ENCODE results near the gene CATSPERE.

CATSPERE gene

DNA sequence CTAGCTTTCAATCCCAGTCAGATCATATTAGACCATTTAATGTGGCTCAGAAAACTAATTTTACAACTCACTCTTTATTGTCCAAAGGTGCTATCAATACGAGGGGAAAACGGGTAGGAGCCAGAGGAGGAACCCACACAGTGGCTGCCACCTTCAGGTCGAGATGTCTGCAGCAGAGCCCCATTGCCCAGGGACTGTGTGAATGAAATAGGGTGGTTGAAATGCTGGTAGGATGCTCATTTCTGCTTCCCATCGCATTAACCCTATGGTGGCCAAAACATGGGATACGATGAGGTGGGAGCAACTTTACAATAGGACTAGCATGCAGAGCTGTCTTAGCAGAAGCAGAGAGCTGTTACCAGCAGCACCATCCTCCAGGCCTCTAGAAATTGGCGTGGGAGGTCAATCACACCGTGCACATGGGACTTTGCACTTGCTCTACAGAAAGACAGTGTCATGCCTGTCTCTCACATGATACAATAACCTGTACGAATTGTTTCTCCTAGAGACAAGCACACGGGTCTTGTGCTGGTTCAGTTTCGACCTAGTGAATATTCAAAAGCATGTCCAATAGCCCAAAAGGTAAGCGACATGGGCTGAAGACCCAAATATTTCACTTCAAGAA lies 122.4 kb downstream of the CATSPERE start:
- H3K36me3 ChIP-seq, result no peaks in the 10 kb centered on the region
- no peaks in the 10 kb centered on the region for H3K4me1 ChIP-seq (ENCODE audit: control insufficient read depth in 1 of 2, insufficient read depth in 1 of 2, low read depth in 1 of 2, low read length in 1 of 2)
- no peaks in the 10 kb centered on the region for H3K9me3 ChIP-seq
- H3K27ac ChIP-seq, result no peak overlapping the region
- no peaks in the 10 kb centered on the region for H3K27me3 ChIP-seq
- TF ChIP-seq, protein P1, sequence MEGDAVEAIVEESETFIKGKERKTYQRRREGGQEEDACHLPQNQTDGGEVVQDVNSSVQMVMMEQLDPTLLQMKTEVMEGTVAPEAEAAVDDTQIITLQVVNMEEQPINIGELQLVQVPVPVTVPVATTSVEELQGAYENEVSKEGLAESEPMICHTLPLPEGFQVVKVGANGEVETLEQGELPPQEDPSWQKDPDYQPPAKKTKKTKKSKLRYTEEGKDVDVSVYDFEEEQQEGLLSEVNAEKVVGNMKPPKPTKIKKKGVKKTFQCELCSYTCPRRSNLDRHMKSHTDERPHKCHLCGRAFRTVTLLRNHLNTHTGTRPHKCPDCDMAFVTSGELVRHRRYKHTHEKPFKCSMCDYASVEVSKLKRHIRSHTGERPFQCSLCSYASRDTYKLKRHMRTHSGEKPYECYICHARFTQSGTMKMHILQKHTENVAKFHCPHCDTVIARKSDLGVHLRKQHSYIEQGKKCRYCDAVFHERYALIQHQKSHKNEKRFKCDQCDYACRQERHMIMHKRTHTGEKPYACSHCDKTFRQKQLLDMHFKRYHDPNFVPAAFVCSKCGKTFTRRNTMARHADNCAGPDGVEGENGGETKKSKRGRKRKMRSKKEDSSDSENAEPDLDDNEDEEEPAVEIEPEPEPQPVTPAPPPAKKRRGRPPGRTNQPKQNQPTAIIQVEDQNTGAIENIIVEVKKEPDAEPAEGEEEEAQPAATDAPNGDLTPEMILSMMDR (IDR thresholded peaks at IDR 0.05), result no peak
- H3K4me3 ChIP-seq (ENCODE audit: low read depth in 1 of 2, low read length in 1 of 2), result no peak overlapping the region

DNA sequence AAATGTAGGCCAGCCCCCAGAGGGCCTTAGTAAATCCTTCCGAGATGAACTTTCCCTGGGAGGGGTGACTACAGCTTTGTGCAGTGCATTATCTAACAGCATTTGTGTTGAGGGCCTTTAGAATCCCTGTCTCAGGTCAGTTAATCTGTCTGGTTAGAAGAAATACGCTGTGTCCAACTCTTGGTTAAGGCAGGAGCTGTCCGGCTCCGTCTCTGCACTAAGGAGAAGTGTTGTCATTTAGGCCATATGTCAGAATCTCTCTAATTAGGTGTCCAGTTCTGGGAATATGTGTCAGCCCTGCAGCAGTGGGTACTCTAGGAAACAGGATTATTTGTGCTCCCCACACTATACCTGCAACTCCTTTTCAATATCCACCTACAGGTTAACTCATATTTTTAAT lies 124.8 kb downstream of the CATSPERE start:
- Histone ChIP-seq H3K27ac (no peak overlapping the region), H3K4me1 (ENCODE audit: control insufficient read depth in 1 of 2, insufficient read depth in 1 of 2, low read depth in 1 of 2, low read length in 1 of 2) (no peaks in the 10 kb centered on the region)
- TF ChIP-seq, protein P1 (IDR thresholded peaks at IDR 0.05), result no peak

DNA sequence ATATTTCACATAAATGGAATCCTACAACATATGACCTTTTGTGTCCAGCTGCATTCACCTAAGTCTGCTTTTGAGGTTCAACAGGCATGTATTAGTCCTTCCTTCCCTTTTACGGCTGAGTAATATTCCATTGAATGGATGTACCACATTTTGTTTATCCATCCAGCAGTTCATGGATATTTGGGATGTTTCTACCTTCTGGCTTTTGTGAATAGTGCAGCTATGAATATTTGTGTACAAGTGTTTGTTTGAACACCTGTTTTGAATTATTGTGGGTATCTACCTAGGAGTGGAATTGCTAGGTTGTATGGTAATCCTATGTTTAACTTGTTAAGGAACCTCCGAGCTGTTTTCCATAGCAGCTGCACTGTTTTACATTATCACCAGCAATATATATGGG lies 129.6 kb downstream of the CATSPERE start:
- Histone ChIP-seq H3K9me3 (no peaks in the 10 kb centered on the region), H3K27me3 (no peaks in the 10 kb centered on the region), H3K27ac (no peak overlapping the region), H3K4me3 (ENCODE audit: low read depth in 1 of 2, low read length in 1 of 2) (no peak overlapping the region), H3K4me1 (ENCODE audit: control insufficient read depth in 1 of 2, insufficient read depth in 1 of 2, low read depth in 1 of 2, low read length in 1 of 2) (no peaks in the 10 kb centered on the region), H3K36me3 (no peaks in the 10 kb centered on the region)
- TF ChIP-seq, protein P1 (IDR thresholded peaks at IDR 0.05), result no peak

More for the DNA sequence above, 124.8 kb downstream of the CATSPERE start:
- Histone ChIP-seq H3K4me3 (ENCODE audit: low read depth in 1 of 2, low read length in 1 of 2) (no peak overlapping the region), H3K27me3 (no peaks in the 10 kb centered on the region), H3K36me3 (no peaks in the 10 kb centered on the region), H3K9me3 (no peaks in the 10 kb centered on the region)

DNA sequence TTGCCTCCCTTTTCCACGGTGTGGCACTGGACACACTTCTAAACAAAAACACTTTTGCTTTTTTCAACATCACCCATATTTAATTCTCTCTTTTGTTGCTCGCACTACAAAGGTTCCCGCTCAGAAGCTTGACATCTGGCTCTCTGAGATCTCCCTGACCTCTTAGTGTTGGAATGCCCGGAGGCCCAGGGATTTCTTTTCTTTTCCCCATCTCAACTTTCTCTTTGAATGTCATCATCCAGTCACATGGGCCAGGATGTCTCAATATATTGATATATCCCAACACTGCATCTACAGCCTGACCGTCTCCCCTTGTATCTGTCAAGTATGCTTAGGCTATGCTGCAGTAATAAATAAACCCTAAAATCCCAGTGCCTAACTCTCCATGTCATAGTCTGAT lies 137.5 kb downstream of the CATSPERE start:
- H3K4me1 ChIP-seq (ENCODE audit: control insufficient read depth in 1 of 2, insufficient read depth in 1 of 2, low read depth in 1 of 2, low read length in 1 of 2), result no peaks in the 10 kb centered on the region
- no peaks in the 10 kb centered on the region for H3K27me3 ChIP-seq
- no peak overlapping the region for H3K4me3 ChIP-seq (ENCODE audit: low read depth in 1 of 2, low read length in 1 of 2)
- H3K36me3 ChIP-seq, result no peaks in the 10 kb centered on the region
- TF ChIP-seq, protein P1 (IDR thresholded peaks at IDR 0.05), result no peak
- H3K9me3 ChIP-seq, result no peaks in the 10 kb centered on the region
- H3K27ac ChIP-seq, result no peak overlapping the region

DNA sequence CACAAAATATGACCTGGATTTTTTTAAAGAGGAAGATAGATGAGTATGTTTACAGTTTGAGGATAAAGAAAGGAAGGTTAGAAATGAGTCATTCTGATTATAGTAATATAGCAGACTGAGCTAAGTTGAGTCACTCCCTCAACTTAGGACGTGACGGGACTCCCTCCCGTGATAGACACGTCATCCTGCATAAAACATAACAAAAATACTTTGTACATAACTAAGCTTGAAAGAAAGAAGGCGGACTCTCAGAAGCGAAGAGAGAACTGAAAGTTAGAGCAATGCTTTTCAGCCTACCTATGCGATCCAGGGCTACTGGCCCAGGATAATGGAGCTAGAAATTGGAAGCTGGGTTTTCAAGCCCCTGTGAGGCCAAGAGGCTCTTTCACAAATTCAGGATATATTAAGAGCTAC lies 138.9 kb downstream of the CATSPERE start:
- Histone ChIP-seq H3K4me3 (ENCODE audit: low read depth in 1 of 2, low read length in 1 of 2) (no peak overlapping the region), H3K36me3 (no peaks in the 10 kb centered on the region), H3K4me1 (ENCODE audit: control insufficient read depth in 1 of 2, insufficient read depth in 1 of 2, low read depth in 1 of 2, low read length in 1 of 2) (no peaks in the 10 kb centered on the region), H3K9me3 (no peaks in the 10 kb centered on the region), H3K27ac (no peak overlapping the region), H3K27me3 (no peaks in the 10 kb centered on the region)
- TF ChIP-seq, protein P1 (IDR thresholded peaks at IDR 0.05), result no peak
